ENCODE measurements around the gene TEPSIN.

The TEPSIN gene

GRCh38 chr17:81180836-81181810, 57.7 kb downstream of the TEPSIN start:
- DNase-seq = no peak

GRCh38 chr17:81179861-81180260, 59.0 kb downstream of the TEPSIN start:
- DNase-seq = no peak

- no peak for DNase-seq
Measured at GRCh38 chr17:81179220-81179619, 59.6 kb downstream of the TEPSIN start.

All from activated CD4-positive, alpha-beta T cell treated with anti-CD3 and anti-CD28 coated beads, Interleukin-2, amount 50 U/mL, for 16 hours (primary cell).